ENCODE results near the gene FEM1A.
"Not testable (repeated sequence)": the region's sequence is repeated elsewhere in the genome, so short reads cannot be mapped to it uniquely, and the experiment has no call there.

The FEM1A gene

GRCh38 chr19:4795400-4795799, 3.9 kb downstream of the FEM1A start:
- H3K4me3 ChIP-seq (ENCODE audit: low read depth, low read length), result no peak overlapping the region
- TF ChIP-seq CTCF (IDR thresholded peaks at IDR 0.05; ENCODE audit: low read depth, low read length), result no peak

GRCh38 chr19:4800591-4801081, 9.1 kb downstream of the FEM1A start:
- TF ChIP-seq CTCF (IDR thresholded peaks at IDR 0.05; ENCODE audit: low read depth, low read length), result no peak
- no peak overlapping the region for H3K4me3 ChIP-seq (ENCODE audit: low read depth, low read length)

- TF ChIP-seq CTCF (IDR thresholded peaks at IDR 0.05; ENCODE audit: low read depth, low read length), result no peak
- H3K4me3 ChIP-seq (ENCODE audit: low read depth, low read length), result no peak overlapping the region
Measured at GRCh38 chr19:4801085-4801619, 9.6 kb downstream of the FEM1A start.

GRCh38 chr19:4802711-4803110, 11.2 kb downstream of the FEM1A start:
- no peak overlapping the region for H3K4me3 ChIP-seq (ENCODE audit: low read depth, low read length)
- TF ChIP-seq CTCF (IDR thresholded peaks at IDR 0.05; ENCODE audit: low read depth, low read length), result no peak

GRCh38 chr19:4803736-4804695, 12.5 kb downstream of the FEM1A start:
- peak; percentile 62 for TF ChIP-seq CTCF (IDR thresholded peaks at IDR 0.05; ENCODE audit: low read depth, low read length)
- no peak overlapping the region for H3K4me3 ChIP-seq (ENCODE audit: low read depth, low read length)

- not testable (repeated sequence) for H3K4me3 ChIP-seq (ENCODE audit: low read depth, low read length)
Measured at GRCh38 chr19:4805140-4805539, 13.6 kb downstream of the FEM1A start.

GRCh38 chr19:4806384-4806783, 14.8 kb downstream of the FEM1A start:
- TF ChIP-seq CTCF (IDR thresholded peaks at IDR 0.05; ENCODE audit: low read depth, low read length), result no peak
- H3K4me3 ChIP-seq (ENCODE audit: low read depth, low read length), result no peak overlapping the region
